KMS-11 (cell line): ENCODE data around the gene AAK1.

ENCODE experiments used
- H2AFZ ChIP-seq: fragments of 200-600 bp; sonication (generic); 2 replicates; pipeline ENCODE4 v1.6.1; 2016; ENCODE audit warnings: antibody characterized with exemption, mixed run types, low read depth
- H3K27ac ChIP-seq: fragments of 200-600 bp; sonication (generic); 2 replicates; pipeline ENCODE4 v1.6.1; 2016; ENCODE audit warnings: mild to moderate bottlenecking, mixed run types
- H3K27me3 ChIP-seq: fragments of 200-600 bp; sonication (generic); 2 replicates; pipeline ENCODE4 v1.6.1; 2017; ENCODE audit warnings: mild to moderate bottlenecking, low read depth, mixed run types, moderate library complexity; ENCODE audit not compliant: insufficient read depth
- H3K36me3 ChIP-seq: fragments of 200-600 bp; sonication (generic); 2 replicates; pipeline ENCODE4 v1.6.1; 2017; ENCODE audit warnings: mild to moderate bottlenecking, mixed run types; ENCODE audit not compliant: insufficient read depth
- H3K4me1 ChIP-seq: fragments of 200-600 bp; sonication (generic); 2 replicates; pipeline ENCODE4 v1.6.1; 2016; ENCODE audit warnings: mild to moderate bottlenecking, low read depth, mixed run types; ENCODE audit not compliant: poor library complexity, severe bottlenecking
- H3K4me2 ChIP-seq: fragments of 200-600 bp; sonication (generic); 2 replicates; pipeline ENCODE4 v1.7.0; 2016; ENCODE audit warnings: mild to moderate bottlenecking, mixed run types
- H3K4me3 ChIP-seq: fragments of 200-600 bp; sonication (generic); IDR thresholded peaks from 2 replicates; pipeline ENCODE4 v1.6.1; 2017; ENCODE audit warnings: low read depth, low read length, mixed read lengths; ENCODE audit not compliant: insufficient read depth
- H3K79me2 ChIP-seq: fragments of 200-600 bp; sonication (generic); 2 replicates; pipeline ENCODE4 v1.6.1; 2016; ENCODE audit warnings: low read depth, mixed run types; ENCODE audit not compliant: insufficient read depth
- H3K9ac ChIP-seq: fragments of 200-600 bp; sonication (generic); 2 replicates; pipeline ENCODE4 v1.6.1; 2016; ENCODE audit warnings: mild to moderate bottlenecking, mixed run types
- H4K20me1 ChIP-seq: fragments of 200-600 bp; sonication (generic); 2 replicates; pipeline ENCODE4 v1.6.1; 2016; ENCODE audit warnings: mild to moderate bottlenecking, mixed run types; ENCODE audit not compliant: insufficient read depth
- TF ChIP-seq, protein P1 (sequence below): fragments of 200-600 bp; sonication (generic); conservative IDR thresholded peaks from 2 replicates; pipeline ENCODE4 v1.6.1; 2017; ENCODE audit warnings: low read depth, mild to moderate bottlenecking, antibody characterized with exemption, low read length, moderate library complexity, mixed read lengths

The AAK1 gene

DNA sequence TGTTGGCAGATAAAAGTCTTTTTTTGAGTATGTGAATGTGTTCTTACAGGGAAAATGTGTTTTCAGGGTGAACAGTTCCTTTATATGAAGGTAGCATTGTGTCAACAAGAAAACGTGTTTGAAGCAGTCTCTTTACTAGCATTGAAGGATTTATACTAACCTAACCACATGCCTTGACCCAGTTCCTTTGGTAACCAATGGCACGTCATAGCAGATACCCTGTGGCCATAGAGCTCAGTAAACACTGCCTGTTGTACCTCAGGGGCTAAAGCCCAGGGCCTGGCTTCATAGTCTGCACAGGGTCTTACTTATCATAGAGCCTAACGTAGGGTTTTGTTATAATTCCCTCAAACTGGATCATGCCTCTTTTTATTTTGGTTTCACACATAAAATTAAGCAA, 174.2 kb downstream of the AAK1 start:
- no peaks in the 10 kb centered on the region for H3K4me1 ChIP-seq
- no peak overlapping the region for H3K4me3 ChIP-seq
- no peak overlapping the region for H3K4me2 ChIP-seq
- H4K20me1 ChIP-seq = no peaks in the 10 kb centered on the region
- no peaks in the 10 kb centered on the region for H3K79me2 ChIP-seq
- no peak overlapping the region for H3K27ac ChIP-seq
- no peak overlapping the region for H3K9ac ChIP-seq
- TF ChIP-seq, protein P1, sequence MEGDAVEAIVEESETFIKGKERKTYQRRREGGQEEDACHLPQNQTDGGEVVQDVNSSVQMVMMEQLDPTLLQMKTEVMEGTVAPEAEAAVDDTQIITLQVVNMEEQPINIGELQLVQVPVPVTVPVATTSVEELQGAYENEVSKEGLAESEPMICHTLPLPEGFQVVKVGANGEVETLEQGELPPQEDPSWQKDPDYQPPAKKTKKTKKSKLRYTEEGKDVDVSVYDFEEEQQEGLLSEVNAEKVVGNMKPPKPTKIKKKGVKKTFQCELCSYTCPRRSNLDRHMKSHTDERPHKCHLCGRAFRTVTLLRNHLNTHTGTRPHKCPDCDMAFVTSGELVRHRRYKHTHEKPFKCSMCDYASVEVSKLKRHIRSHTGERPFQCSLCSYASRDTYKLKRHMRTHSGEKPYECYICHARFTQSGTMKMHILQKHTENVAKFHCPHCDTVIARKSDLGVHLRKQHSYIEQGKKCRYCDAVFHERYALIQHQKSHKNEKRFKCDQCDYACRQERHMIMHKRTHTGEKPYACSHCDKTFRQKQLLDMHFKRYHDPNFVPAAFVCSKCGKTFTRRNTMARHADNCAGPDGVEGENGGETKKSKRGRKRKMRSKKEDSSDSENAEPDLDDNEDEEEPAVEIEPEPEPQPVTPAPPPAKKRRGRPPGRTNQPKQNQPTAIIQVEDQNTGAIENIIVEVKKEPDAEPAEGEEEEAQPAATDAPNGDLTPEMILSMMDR = no peak
- no peak overlapping the region for H2AFZ ChIP-seq
- no peaks in the 10 kb centered on the region for H3K36me3 ChIP-seq
- no peaks in the 10 kb centered on the region for H3K27me3 ChIP-seq

GRCh38 chr2:69466728-69467127, 176.8 kb downstream of the AAK1 start:
- Histone ChIP-seq H3K4me3 (no peak overlapping the region), H3K27ac (no peak overlapping the region), H3K36me3 (no peaks in the 10 kb centered on the region), H3K27me3 (no peaks in the 10 kb centered on the region), H3K4me1 (no peaks in the 10 kb centered on the region), H3K4me2 (no peak overlapping the region), H3K79me2 (no peaks in the 10 kb centered on the region), H2AFZ (no peak overlapping the region), H4K20me1 (no peaks in the 10 kb centered on the region), H3K9ac (no peak overlapping the region)
- TF ChIP-seq, protein P1 = no peak

GRCh38 chr2:69465513-69466456, 177.8 kb downstream of the AAK1 start:
- Histone ChIP-seq H3K27me3 (no peaks in the 10 kb centered on the region), H3K4me1 (no peaks in the 10 kb centered on the region), H3K36me3 (no peaks in the 10 kb centered on the region), H3K27ac (no peak overlapping the region), H4K20me1 (no peaks in the 10 kb centered on the region), H3K4me3 (no peak overlapping the region), H3K4me2 (no peak overlapping the region), H3K79me2 (no peaks in the 10 kb centered on the region), H2AFZ (no peak overlapping the region), H3K9ac (no peak overlapping the region)
- TF ChIP-seq, protein P1 = no peak

DNA sequence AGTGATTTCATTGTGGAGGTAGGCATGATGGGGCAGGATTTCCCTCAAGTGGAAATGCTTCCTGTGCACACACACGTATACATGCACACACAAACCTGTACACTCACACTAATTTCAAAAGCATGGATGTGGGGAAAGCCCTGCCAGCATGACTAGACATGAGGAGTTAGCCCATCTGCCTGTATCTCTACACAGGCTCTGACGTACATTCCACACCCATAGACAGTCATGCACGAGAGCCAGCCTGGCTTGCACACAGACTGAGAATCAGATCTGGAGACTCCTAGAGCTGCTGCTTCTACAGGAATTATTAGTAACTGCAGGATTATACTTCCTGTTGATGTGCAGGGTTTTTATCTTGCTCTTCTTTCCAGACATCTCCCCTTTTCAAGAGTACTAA, 179.0 kb downstream of the AAK1 start:
- H3K36me3 ChIP-seq = no peaks in the 10 kb centered on the region

More for the DNA sequence above, 179.0 kb downstream of the AAK1 start:
- no peak overlapping the region for H3K27ac ChIP-seq
- no peaks in the 10 kb centered on the region for H3K4me1 ChIP-seq
- H3K4me3 ChIP-seq = no peak overlapping the region
- H3K79me2 ChIP-seq = no peaks in the 10 kb centered on the region
- H3K4me2 ChIP-seq = no peak overlapping the region
- TF ChIP-seq, protein P1 = no peak
- no peaks in the 10 kb centered on the region for H3K27me3 ChIP-seq
- no peak overlapping the region for H2AFZ ChIP-seq
- no peaks in the 10 kb centered on the region for H4K20me1 ChIP-seq
- H3K9ac ChIP-seq = no peak overlapping the region
